Activated T-cell treated with anti-CD3 and anti-CD28 coated beads, Interleukin-2, amount 50 U/mL, for 24 hours (primary cell): ENCODE measurements around the gene NPRL2.

Experiments
- DNase-seq: peaks from one replicate; pipeline ENCODE4 v3.0.0-alpha.2; 2020
- H3K27ac Mint-ChIP-seq: 2 replicates; pipeline ENCODE4 v1.8.0; 2020; ENCODE audit warnings: mild to moderate bottlenecking, mixed read lengths
- H3K27me3 Mint-ChIP-seq: 2 replicates; pipeline ENCODE4 v1.8.0; 2020; ENCODE audit warnings: mixed read lengths
- H3K36me3 Mint-ChIP-seq: 2 replicates; pipeline ENCODE4 v1.8.0; 2020; ENCODE audit warnings: low read depth, mixed read lengths
- H3K4me1 Mint-ChIP-seq: 2 replicates; pipeline ENCODE4 v1.8.0; 2020; ENCODE audit warnings: low read depth, mixed read lengths
- H3K4me3 Mint-ChIP-seq: 2 replicates; pipeline ENCODE4 v1.8.0; 2020; ENCODE audit warnings: mild to moderate bottlenecking, moderate library complexity, mixed read lengths
- H3K9me3 Mint-ChIP-seq: 2 replicates; pipeline ENCODE4 v1.8.0; 2020; ENCODE audit warnings: mixed read lengths

NPRL2 gene

GRCh38 chr3:50333744-50334328 is 16.7 kb downstream of the NPRL2 start:
- no peaks in the 10 kb centered on the region for H3K27me3 Mint-ChIP-seq
- peak overlapping the region; percentile 60 for H3K4me3 Mint-ChIP-seq
- no peaks in the 10 kb centered on the region for H3K9me3 Mint-ChIP-seq
- H3K36me3 Mint-ChIP-seq: peaks cover 94% of the 10 kb centered on the region
- H3K4me1 Mint-ChIP-seq: peaks cover 48% of the 10 kb centered on the region
- DNase-seq: no peak
- peak overlapping the region; percentile 95 for H3K27ac Mint-ChIP-seq

- Mint-ChIP-seq H3K4me3 (no peak overlapping the region), H3K36me3 (peaks cover 90% of the 10 kb centered on the region), H3K27ac (no peak overlapping the region), H3K4me1 (peaks cover 54% of the 10 kb centered on the region), H3K9me3 (no peaks in the 10 kb centered on the region), H3K27me3 (no peaks in the 10 kb centered on the region)
- no peak for DNase-seq
These were observed 19.1 kb downstream of the NPRL2 start for GRCh38 chr3:50331364-50331907.

GRCh38 chr3:50330330-50330729 is 20.2 kb downstream of the NPRL2 start:
- peaks cover 90% of the 10 kb centered on the region for H3K36me3 Mint-ChIP-seq
- DNase-seq: no peak
- no peak overlapping the region for H3K4me3 Mint-ChIP-seq
- H3K4me1 Mint-ChIP-seq: peaks cover 47% of the 10 kb centered on the region
- no peaks in the 10 kb centered on the region for H3K27me3 Mint-ChIP-seq
- H3K9me3 Mint-ChIP-seq: no peaks in the 10 kb centered on the region
- H3K27ac Mint-ChIP-seq: peak overlapping the region; percentile 40

- Mint-ChIP-seq H3K9me3 (no peaks in the 10 kb centered on the region), H3K27me3 (no peaks in the 10 kb centered on the region), H3K36me3 (peaks cover 87% of the 10 kb centered on the region), H3K4me1 (peaks cover 34% of the 10 kb centered on the region), H3K4me3 (peak within 1 kb of the TSS; percentile 89), H3K27ac (peak within 1 kb of the TSS; percentile 94)
- peak; percentile 94 for DNase-seq
These were observed 22.5 kb downstream of the NPRL2 start, which contains the start of gene TUSC2 for GRCh38 chr3:50327943-50328691. Gene TUSC2, minus strand, starts transcription at chr3:50328223. Its CDS starts 124 bp downstream, at chr3:50328099.

GRCh38 chr3:50327129-50327528 is 23.4 kb downstream of the NPRL2 start:
- Mint-ChIP-seq H3K9me3 (no peaks in the 10 kb centered on the region), H3K4me1 (peaks cover 33% of the 10 kb centered on the region), H3K27me3 (no peaks in the 10 kb centered on the region), H3K4me3 (peak overlapping the region; percentile 89), H3K36me3 (peaks cover 77% of the 10 kb centered on the region), H3K27ac (peak overlapping the region; percentile 80)
- DNase-seq: no peak

- Mint-ChIP-seq H3K27me3 (no peaks in the 10 kb centered on the region), H3K9me3 (no peaks in the 10 kb centered on the region), H3K27ac (peak overlapping the region; percentile 40), H3K4me1 (peaks cover 33% of the 10 kb centered on the region), H3K36me3 (peaks cover 68% of the 10 kb centered on the region), H3K4me3 (peak overlapping the region; percentile 89)
- DNase-seq: no peak
These were observed 24.4 kb downstream of the NPRL2 start for GRCh38 chr3:50326182-50326541.

- H3K36me3 Mint-ChIP-seq: peaks cover 64% of the 10 kb centered on the region
- no peaks in the 10 kb centered on the region for H3K9me3 Mint-ChIP-seq
- peak overlapping the region; percentile 67 for H3K27ac Mint-ChIP-seq
- DNase-seq: no peak
- H3K27me3 Mint-ChIP-seq: no peaks in the 10 kb centered on the region
- no peak overlapping the region for H3K4me3 Mint-ChIP-seq
- peaks cover 34% of the 10 kb centered on the region for H3K4me1 Mint-ChIP-seq
These were observed 24.9 kb downstream of the NPRL2 start for GRCh38 chr3:50325497-50326181.

- peak overlapping the region; percentile 67 for H3K27ac Mint-ChIP-seq
- H3K27me3 Mint-ChIP-seq: no peaks in the 10 kb centered on the region
- DNase-seq: no peak
- no peak overlapping the region for H3K4me3 Mint-ChIP-seq
- H3K36me3 Mint-ChIP-seq: peaks cover 60% of the 10 kb centered on the region
- peaks cover 39% of the 10 kb centered on the region for H3K4me1 Mint-ChIP-seq
- no peaks in the 10 kb centered on the region for H3K9me3 Mint-ChIP-seq
These were observed 25.5 kb downstream of the NPRL2 start for GRCh38 chr3:50325113-50325480.

- H3K4me3 Mint-ChIP-seq: no peak overlapping the region
- no peaks in the 10 kb centered on the region for H3K27me3 Mint-ChIP-seq
- peaks cover 59% of the 10 kb centered on the region for H3K36me3 Mint-ChIP-seq
- H3K4me1 Mint-ChIP-seq: peaks cover 45% of the 10 kb centered on the region
- peak; percentile 74 for DNase-seq
- no peaks in the 10 kb centered on the region for H3K9me3 Mint-ChIP-seq
- H3K27ac Mint-ChIP-seq: peak overlapping the region; percentile 67
These were observed 26.0 kb downstream of the NPRL2 start for GRCh38 chr3:50324351-50325112.

GRCh38 chr3:50323614-50324199 is 26.9 kb downstream of the NPRL2 start:
- DNase-seq: no peak
- H3K4me1 Mint-ChIP-seq: peaks cover 49% of the 10 kb centered on the region
- H3K27me3 Mint-ChIP-seq: no peaks in the 10 kb centered on the region
- H3K9me3 Mint-ChIP-seq: no peaks in the 10 kb centered on the region
- H3K4me3 Mint-ChIP-seq: no peak overlapping the region
- peak overlapping the region; percentile 71 for H3K27ac Mint-ChIP-seq
- peaks cover 60% of the 10 kb centered on the region for H3K36me3 Mint-ChIP-seq

GRCh38 chr3:50323092-50323600 is 27.4 kb downstream of the NPRL2 start:
- Mint-ChIP-seq H3K9me3 (no peaks in the 10 kb centered on the region), H3K4me3 (no peak overlapping the region), H3K27ac (peak overlapping the region; percentile 71), H3K36me3 (peaks cover 60% of the 10 kb centered on the region), H3K27me3 (no peaks in the 10 kb centered on the region), H3K4me1 (peaks cover 49% of the 10 kb centered on the region)
- no peak for DNase-seq

- Mint-ChIP-seq H3K27ac (peak within 1 kb of the TSS; percentile 98), H3K9me3 (no peaks in the 10 kb centered on the region)
- DNase-seq: no peak
These were observed 28.0 kb downstream of the NPRL2 start, which contains the start of gene HYAL2 for GRCh38 chr3:50322386-50323091. Gene HYAL2, minus strand, starts transcription at chr3:50322745. Its CDS starts 2,256 bp downstream, at chr3:50320489.

GRCh38 chr3:50322115-50322385 is 28.5 kb downstream of the NPRL2 start:
- Mint-ChIP-seq H3K4me1 (peaks cover 49% of the 10 kb centered on the region), H3K36me3 (peaks cover 61% of the 10 kb centered on the region), H3K27me3 (no peaks in the 10 kb centered on the region), H3K27ac (peak overlapping the region; percentile 98), H3K4me3 (peak overlapping the region; percentile 83), H3K9me3 (no peaks in the 10 kb centered on the region)
- DNase-seq: no peak

More at GRCh38 chr3:50322386-50323091, 28.0 kb downstream of the NPRL2 start, which contains the start of gene HYAL2:
- H3K4me3 Mint-ChIP-seq: peak within 1 kb of the TSS; percentile 83
- peaks cover 48% of the 10 kb centered on the region for H3K4me1 Mint-ChIP-seq
- peaks cover 62% of the 10 kb centered on the region for H3K36me3 Mint-ChIP-seq
- H3K27me3 Mint-ChIP-seq: no peaks in the 10 kb centered on the region
